CD4-positive, alpha-beta T cell (primary cell): ENCODE measurements around the gene DDX4. TPM values are rescaled to one million over a fixed set of nuclear protein-coding genes. Genes with fewer than 3 reads are reported as not detected.

Experiments used
- ATAC-seq: fragments of 200-7000 bp; cut with Tn5 transposase; one replicate; pipeline ENCODE4 v1.10.0; 2022; ENCODE audit warnings: mild to moderate bottlenecking; ENCODE audit not compliant: poor library complexity
- CTCF ChIA-PET: fragments of 350-600 bp; sonication (Branson Sonifier 250); formaldehyde crosslinking; loops from one replicate; lab custom pipeline; 2021; ENCODE audit warnings: antibody characterized with exemption, inconsistent platforms; lab: Charles Lee
- POLR2A ChIA-PET: fragments of 350-600 bp; sonication (Branson Sonifier 250); formaldehyde crosslinking; loops from one replicate; lab custom pipeline; 2021; ENCODE audit warnings: antibody characterized with exemption, inconsistent platforms; lab: Charles Lee
- DNase-seq, 14 experiments: peaks; one replicate each; pipeline ENCODE4 v3.0.0-alpha.2; 2013 to 2020; ENCODE audit warnings: mixed read lengths in 2 of 14
- H3K27ac ChIP-seq, 2 donors: one replicate each; pipeline versions ENCODE4 v1.5.1 to v1.7.0; 2013; ENCODE audit warnings: low read length in 2 of 2, low read depth in 1 of 2, mild to moderate bottlenecking in 1 of 2
- H3K27me3 ChIP-seq, 2 experiments: 1 replicate in 1 of 2; 2 replicates in 1 of 2; pipeline versions ENCODE4 v1.6.1 to v1.7.0; 2013; ENCODE audit warnings: low read length in 2 of 2, control low read depth in 1 of 2, mild to moderate bottlenecking in 1 of 2, moderate library complexity in 1 of 2; ENCODE audit not compliant: insufficient read depth in 2 of 2, control insufficient read depth in 1 of 2
- H3K36me3 ChIP-seq: one replicate; pipeline ENCODE4 v1.6.1; 2013; ENCODE audit warnings: low read length, control low read depth; ENCODE audit not compliant: insufficient read depth
- H3K4me1 ChIP-seq: one replicate; pipeline ENCODE4 v1.6.1; 2013; ENCODE audit warnings: low read length, control low read depth; ENCODE audit not compliant: insufficient read depth
- H3K4me3 ChIP-seq: one replicate; pipeline ENCODE4 v1.5.1; 2013; ENCODE audit warnings: mild to moderate bottlenecking, low read length, moderate library complexity
- H3K9me3 ChIP-seq, 2 experiments: 1 replicate in 1 of 2; 2 replicates in 1 of 2; pipeline versions ENCODE4 v1.6.1 to v1.7.0; 2013; ENCODE audit warnings: low read length in 2 of 2, mild to moderate bottlenecking in 2 of 2, control low read depth in 1 of 2, moderate library complexity in 1 of 2; ENCODE audit not compliant: control insufficient read depth in 1 of 2, insufficient read depth in 1 of 2
- H3K27ac Mint-ChIP-seq: one replicate; pipeline ENCODE4 v1.8.0; 2020; ENCODE audit warnings: mixed read lengths
- H3K27me3 Mint-ChIP-seq: one replicate; pipeline ENCODE4 v1.8.0; 2021; ENCODE audit warnings: mixed read lengths
- H3K36me3 Mint-ChIP-seq: one replicate; pipeline ENCODE4 v1.8.0; 2021; ENCODE audit warnings: low read depth, mixed read lengths
- H3K4me1 Mint-ChIP-seq: one replicate; pipeline ENCODE4 v1.8.0; 2021; ENCODE audit warnings: low read depth, mixed read lengths
- H3K4me3 Mint-ChIP-seq: one replicate; pipeline ENCODE4 v1.8.0; 2020; ENCODE audit warnings: mild to moderate bottlenecking, mixed read lengths
- H3K9me3 Mint-ChIP-seq: one replicate; pipeline ENCODE4 v1.8.0; 2020; ENCODE audit warnings: mixed read lengths
- intact Hi-C, 2 experiments: fragments of 100-400 bp; cut with DNase I in 1 of 2; cut with micrococcal nuclease in 1 of 2; formaldehyde crosslinking; loops; one replicate each; pipeline versions ENCODE4 v1.15.1 to v1.9.0; 2023 to 2025; cut with DNase I, micrococcal nuclease
- total RNA-seq, 174 experiments: library from RNA in 2 of 174; stranded (reverse) in 2 of 174; gene quantifications; one replicate each; pipeline ENCODE4 v1.2.3 and lab custom pipeline; 2021 to 2026
- TF ChIP-seq, protein P1 (sequence below): fragments of 200-600 bp; IDR thresholded peaks from one replicate; pipeline ENCODE4 v1.8.0; 2022; ENCODE audit warnings: antibody characterized with exemption, mild to moderate bottlenecking

Gene DDX4
- total RNA-seq, 2 experiments from 2014 or later, result not detected

DNA sequence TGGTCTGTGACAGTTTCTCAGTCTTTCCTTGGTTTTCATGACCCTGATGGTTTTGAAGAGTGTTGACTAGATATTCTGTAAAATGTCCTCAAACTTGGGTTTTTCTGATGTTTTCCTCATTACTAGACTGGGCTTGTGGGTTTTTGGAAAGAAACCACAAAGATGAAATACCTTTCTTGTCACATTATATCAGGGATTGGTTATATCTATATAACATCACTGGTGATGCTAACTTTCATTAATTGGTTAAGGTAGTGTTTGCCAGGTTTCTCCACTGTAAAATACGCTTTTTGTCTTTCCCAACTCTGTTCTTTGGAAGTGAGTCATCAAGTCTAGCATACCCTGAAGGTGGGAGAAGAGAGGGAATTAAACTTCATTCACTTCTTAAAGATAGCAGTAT lies 110.0 kb downstream of the DDX4 start:
- H3K27ac Mint-ChIP-seq, result no peak overlapping the region
- no peaks in the 10 kb centered on the region for H3K27me3 ChIP-seq
- ChIA-PET CTCF (no interaction called here), POLR2A (no interaction called here)
- TF ChIP-seq, protein P1, sequence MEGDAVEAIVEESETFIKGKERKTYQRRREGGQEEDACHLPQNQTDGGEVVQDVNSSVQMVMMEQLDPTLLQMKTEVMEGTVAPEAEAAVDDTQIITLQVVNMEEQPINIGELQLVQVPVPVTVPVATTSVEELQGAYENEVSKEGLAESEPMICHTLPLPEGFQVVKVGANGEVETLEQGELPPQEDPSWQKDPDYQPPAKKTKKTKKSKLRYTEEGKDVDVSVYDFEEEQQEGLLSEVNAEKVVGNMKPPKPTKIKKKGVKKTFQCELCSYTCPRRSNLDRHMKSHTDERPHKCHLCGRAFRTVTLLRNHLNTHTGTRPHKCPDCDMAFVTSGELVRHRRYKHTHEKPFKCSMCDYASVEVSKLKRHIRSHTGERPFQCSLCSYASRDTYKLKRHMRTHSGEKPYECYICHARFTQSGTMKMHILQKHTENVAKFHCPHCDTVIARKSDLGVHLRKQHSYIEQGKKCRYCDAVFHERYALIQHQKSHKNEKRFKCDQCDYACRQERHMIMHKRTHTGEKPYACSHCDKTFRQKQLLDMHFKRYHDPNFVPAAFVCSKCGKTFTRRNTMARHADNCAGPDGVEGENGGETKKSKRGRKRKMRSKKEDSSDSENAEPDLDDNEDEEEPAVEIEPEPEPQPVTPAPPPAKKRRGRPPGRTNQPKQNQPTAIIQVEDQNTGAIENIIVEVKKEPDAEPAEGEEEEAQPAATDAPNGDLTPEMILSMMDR, result no peak
- peaks cover 2% of the 10 kb centered on the region for H3K9me3 Mint-ChIP-seq
- H3K36me3 Mint-ChIP-seq, result no peaks in the 10 kb centered on the region
- no peak overlapping the region for H3K4me3 ChIP-seq
- H3K4me1 ChIP-seq, result no peaks in the 10 kb centered on the region
- no peaks in the 10 kb centered on the region for H3K9me3 ChIP-seq
- H3K4me1 Mint-ChIP-seq, result no peaks in the 10 kb centered on the region
- no peak overlapping the region for H3K4me3 Mint-ChIP-seq
- intact Hi-C loops, result no loop called here
- ATAC-seq (no peak), DNase-seq (no peak)
- no peaks in the 10 kb centered on the region for H3K36me3 ChIP-seq
- peaks cover 9% of the 10 kb centered on the region for H3K27me3 Mint-ChIP-seq
- H3K27ac ChIP-seq, result no peak overlapping the region

DNA sequence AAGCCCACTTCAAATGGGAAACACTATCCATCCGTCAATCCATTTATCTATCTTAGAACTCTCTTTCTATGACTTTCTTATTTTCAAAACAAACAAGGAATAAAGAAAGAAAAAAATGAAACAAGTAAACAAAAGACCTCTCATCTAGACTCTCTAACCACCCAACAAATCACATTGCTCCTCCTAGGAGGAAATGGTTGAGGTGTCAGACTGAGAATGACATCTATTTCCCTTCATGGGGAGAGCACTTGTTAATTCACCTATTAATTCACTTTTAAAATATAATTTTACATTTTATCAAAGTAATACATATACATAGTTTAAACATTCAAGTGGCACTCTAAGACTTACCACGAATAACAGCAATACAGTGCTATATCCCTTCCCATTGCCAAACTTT lies 110.9 kb downstream of the DDX4 start:
- Mint-ChIP-seq H3K36me3 (no peaks in the 10 kb centered on the region), H3K27me3 (peaks cover 9% of the 10 kb centered on the region), H3K4me1 (no peaks in the 10 kb centered on the region), H3K9me3 (no peaks in the 10 kb centered on the region), H3K27ac (no peak overlapping the region), H3K4me3 (no peak overlapping the region)
- H3K27me3 ChIP-seq, result no peaks in the 10 kb centered on the region
- intact Hi-C loops, result no loop called here
- ChIA-PET POLR2A (no interaction called here), CTCF (no interaction called here)
- no peaks in the 10 kb centered on the region for H3K4me1 ChIP-seq
- DNase-seq (no peak), ATAC-seq (no peak)
- no peak overlapping the region for H3K4me3 ChIP-seq
- TF ChIP-seq, protein P1, result no peak
- no peaks in the 10 kb centered on the region for H3K36me3 ChIP-seq
- no peak overlapping the region for H3K27ac ChIP-seq
- H3K9me3 ChIP-seq, result no peaks in the 10 kb centered on the region

DNA sequence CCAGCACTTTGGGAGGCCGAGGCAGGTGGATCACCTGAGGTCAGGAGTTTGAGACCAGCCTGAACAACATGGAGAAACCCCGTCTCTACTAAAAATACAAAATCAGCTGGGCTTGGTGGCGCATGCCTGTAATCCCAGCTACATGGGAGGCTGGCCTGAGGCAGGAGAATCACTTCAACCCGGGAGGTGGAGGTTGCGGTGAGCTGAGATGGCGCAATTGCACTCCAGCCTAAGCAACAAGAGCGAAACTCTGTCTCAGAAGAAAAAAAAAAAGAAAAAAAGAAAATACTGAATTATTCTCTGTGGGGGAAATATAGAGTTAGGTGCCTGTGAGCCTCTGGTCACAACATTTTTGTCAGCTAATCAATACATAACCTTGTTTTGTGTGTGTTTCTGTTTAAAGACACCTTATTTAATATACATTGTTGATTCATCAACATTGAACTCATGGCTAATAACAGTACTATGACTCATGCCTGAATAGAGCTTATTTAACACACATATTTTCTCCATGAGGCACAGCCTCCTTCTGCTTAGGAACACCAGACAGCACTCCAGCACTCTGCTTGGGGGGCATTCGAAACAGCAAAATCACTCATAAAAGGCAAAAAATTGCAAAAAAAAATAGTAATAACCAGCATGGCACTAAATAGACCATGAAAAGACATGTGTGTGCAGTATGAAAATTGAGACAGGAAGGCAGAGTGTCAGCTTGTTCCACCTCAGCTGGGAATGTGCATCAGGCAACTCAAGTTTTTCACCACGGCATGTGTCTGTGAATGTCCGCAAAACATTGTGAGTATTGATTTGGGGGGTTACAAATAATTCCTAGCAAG lies 113.2 kb downstream of the DDX4 start, which contains the start of gene IL31RA:
IL31RA (plus strand) TSS at position 519 of the 836 bp plus-strand sequence; CDS start at position 733, 214 bp downstream.
- Histone ChIP-seq H3K4me3 (no peak within 1 kb of the TSS), H3K4me1 (peaks cover 9% of the 10 kb centered on the region), H3K36me3 (no peaks in the 10 kb centered on the region), H3K27me3 (no peaks in the 10 kb centered on the region), H3K27ac (no peak within 1 kb of the TSS), H3K9me3 (no peaks in the 10 kb centered on the region)
- Mint-ChIP-seq H3K27me3 (peaks cover 9% of the 10 kb centered on the region), H3K27ac (no peak within 1 kb of the TSS), H3K4me3 (no peak within 1 kb of the TSS), H3K36me3 (no peaks in the 10 kb centered on the region), H3K4me1 (peaks cover 14% of the 10 kb centered on the region), H3K9me3 (no peaks in the 10 kb centered on the region)
- no peak for ATAC-seq
- DNase-seq, result no peak
- ChIA-PET POLR2A (no interaction called here), CTCF (no interaction called here)
- TF ChIP-seq, protein P1, result no peak
- intact Hi-C loops, result no loop called here
